IMR-90 (cell line): ENCODE results near the gene PARP11. TPM values are rescaled to one million over a fixed set of nuclear protein-coding genes. Genes with fewer than 3 reads are reported as not detected.

Experiments used
- ATAC-seq: fragments of 200-7000 bp; cut with Tn5 transposase; 2 replicates; pipeline ENCODE4 v1.9.1; 2020; ENCODE audit warnings: low read depth, mild to moderate bottlenecking, moderate library complexity
- BruUV-seq: library from RNA; stranded (reverse); fragments of 400-500 nt; replicated peaks from 2 replicates; lab custom pipeline; 2021; lab: Mats Ljungman, UMichigan
- CTCF ChIA-PET: fragments of 300-600 bp; formaldehyde crosslinking; extraction: SDS; loops from one replicate; lab custom pipeline; 2021; ENCODE audit warnings: antibody characterized with exemption; lab: Yijun Ruan, JAX
- POLR2A ChIA-PET: fragments of 300-600 bp; sonication (Branson Sonifier 250); formaldehyde crosslinking; loops from one replicate; lab custom pipeline; 2022; ENCODE audit warnings: antibody characterized with exemption; ENCODE audit not compliant: unreplicated experiment; lab: Charles Lee
- DNase-seq: peaks from one replicate; pipeline ENCODE4 v3.0.0; 2013
- H2AFZ ChIP-seq: replicated peaks from 2 replicates; pipeline ENCODE3; 2013; ENCODE audit warnings: low read length, mild to moderate bottlenecking; ENCODE audit not compliant: poor library complexity
- H2AK5ac ChIP-seq: 2 replicates; pipeline ENCODE4 v1.6.1; 2013; ENCODE audit warnings: low read depth, low read length, inconsistent platforms
- H2AK9ac ChIP-seq: replicated peaks from 2 replicates; pipeline ENCODE3; 2013; ENCODE audit warnings: mild to moderate bottlenecking, low read depth, low read length, moderate library complexity; ENCODE audit not compliant: poor library complexity
- H2BK120ac ChIP-seq: 2 replicates; pipeline ENCODE4 v1.6.1; 2013; ENCODE audit warnings: low read depth, low read length, inconsistent platforms
- H2BK15ac ChIP-seq: 3 replicates; pipeline ENCODE4 v1.6.1; 2013; ENCODE audit warnings: low read depth, low read length, inconsistent platforms
- H2BK20ac ChIP-seq: 2 replicates; pipeline ENCODE4 v1.6.1; 2013; ENCODE audit warnings: low read depth, mild to moderate bottlenecking, inconsistent platforms, low read length, moderate library complexity
- H2BK5ac ChIP-seq: 2 replicates; pipeline ENCODE4 v1.6.1; 2013; ENCODE audit warnings: mild to moderate bottlenecking, low read depth, low read length, inconsistent platforms; ENCODE audit not compliant: poor library complexity, severe bottlenecking
- H3K14ac ChIP-seq: replicated peaks from 2 replicates; pipeline ENCODE4 v1.6.1; 2013; ENCODE audit warnings: low read depth, low read length, inconsistent platforms
- H3K18ac ChIP-seq: 2 replicates; pipeline ENCODE4 v1.6.1; 2013; ENCODE audit warnings: low read depth, low read length, control low read depth
- H3K23ac ChIP-seq: 2 replicates; pipeline ENCODE4 v1.6.1; 2013; ENCODE audit warnings: low read depth, low read length, inconsistent platforms
- H3K27ac ChIP-seq: 2 replicates; pipeline ENCODE4 v1.5.1; 2013; ENCODE audit warnings: mild to moderate bottlenecking, control low read depth, low read length; ENCODE audit not compliant: insufficient read depth
- H3K27me3 ChIP-seq: 2 replicates; pipeline ENCODE4 v1.6.1; 2013; ENCODE audit warnings: low read length; ENCODE audit not compliant: control insufficient read depth, insufficient read depth
- H3K36me3 ChIP-seq: 2 replicates; pipeline ENCODE4 v1.6.1; 2013; ENCODE audit warnings: low read length, mixed read lengths; ENCODE audit not compliant: control insufficient read depth, insufficient read depth
- H3K4ac ChIP-seq: 2 replicates; pipeline ENCODE4 v1.6.1; 2013; ENCODE audit warnings: low read depth, low read length, inconsistent platforms
- H3K4me1 ChIP-seq: 2 replicates; pipeline ENCODE4 v1.6.1; 2013; ENCODE audit warnings: low read length, mixed read lengths; ENCODE audit not compliant: control insufficient read depth, insufficient read depth
- H3K4me2 ChIP-seq: 2 replicates; pipeline ENCODE4 v1.6.1; 2013; ENCODE audit warnings: low read depth, mild to moderate bottlenecking, control low read depth, low read length, moderate library complexity
- H3K4me3 ChIP-seq: 2 replicates; pipeline ENCODE4 v1.5.1; 2013; ENCODE audit warnings: low read depth, mild to moderate bottlenecking, control low read depth, low read length, moderate library complexity; ENCODE audit not compliant: insufficient read depth
- H3K56ac ChIP-seq: 2 replicates; pipeline ENCODE4 v1.6.1; 2013; ENCODE audit warnings: low read length, inconsistent platforms; ENCODE audit not compliant: insufficient read depth; ENCODE audit errors: extremely low read depth
- H3K79me1 ChIP-seq, 2 experiments: 2 replicates each; pipeline ENCODE4 v1.6.1; 2013; ENCODE audit warnings: low read length in 2 of 2, inconsistent platforms in 1 of 2, low read depth in 1 of 2
- H3K9ac ChIP-seq: 2 replicates; pipeline ENCODE4 v1.6.1; 2013; ENCODE audit warnings: low read depth, low read length, control low read depth
- H3K9me1 ChIP-seq: 2 replicates; pipeline ENCODE4 v1.6.1; 2013; ENCODE audit warnings: low read length, inconsistent platforms; ENCODE audit not compliant: insufficient read depth
- H3K9me3 ChIP-seq: 2 replicates; pipeline ENCODE4 v1.6.1; 2013; ENCODE audit warnings: low read length; ENCODE audit not compliant: control insufficient read depth, insufficient read depth
- H4K20me1 ChIP-seq: 2 replicates; pipeline ENCODE4 v1.6.1; 2013; ENCODE audit warnings: low read length, inconsistent platforms; ENCODE audit not compliant: insufficient read depth
- H4K5ac ChIP-seq: 2 replicates; pipeline ENCODE4 v1.6.1; 2013; ENCODE audit warnings: mild to moderate bottlenecking, low read depth, low read length, control low read depth
- H4K8ac ChIP-seq, 2 experiments: 2 replicates each; pipeline ENCODE4 v1.6.1; 2013; ENCODE audit warnings: low read depth in 2 of 2, low read length in 2 of 2, control low read depth in 1 of 2, inconsistent platforms in 1 of 2
- H4K91ac ChIP-seq: 2 replicates; pipeline ENCODE4 v1.6.1; 2013; ENCODE audit warnings: low read depth, low read length, inconsistent platforms; ENCODE audit not compliant: insufficient read depth
- CHD1 ChIP-seq: IDR thresholded peaks from 2 replicates; pipeline ENCODE4 v1.6.1; 2012; ENCODE audit warnings: low read depth, low read length, improper control_type of control experiment
- CTCF ChIP-seq: conservative IDR thresholded peaks from 2 replicates; pipeline ENCODE4 v1.5.1; 2012; ENCODE audit warnings: mild to moderate bottlenecking, low read depth, low read length, improper control_type of control experiment
- FOS ChIP-seq: fragments of 150-350 bp; IDR thresholded peaks from 2 replicates; pipeline ENCODE4 v1.6.1; 2016; ENCODE audit warnings: low read depth, low read length
- MAFK ChIP-seq: IDR thresholded peaks from 2 replicates; pipeline ENCODE4 v1.6.1; 2012; ENCODE audit warnings: low read depth, low read length, improper control_type of control experiment
- MAZ ChIP-seq: IDR thresholded peaks from 2 replicates; pipeline ENCODE4 v1.6.1; 2012; ENCODE audit warnings: low read depth, mild to moderate bottlenecking, low read length, improper control_type of control experiment, moderate library complexity, borderline replicate concordance
- MXI1 ChIP-seq: IDR thresholded peaks from 2 replicates; pipeline ENCODE4 v1.6.1; 2012; ENCODE audit warnings: low read depth, mild to moderate bottlenecking, low read length, moderate library complexity, borderline replicate concordance
- NFE2L2 ChIP-seq: fragments of 150-350 bp; IDR thresholded peaks from 2 replicates; pipeline ENCODE4 v1.6.1; 2016; ENCODE audit warnings: low read depth, mild to moderate bottlenecking, low read length
- POLR2A ChIP-seq: IDR thresholded peaks from 2 replicates; pipeline ENCODE4 v1.6.1; 2012; ENCODE audit warnings: mild to moderate bottlenecking, low read depth, low read length
- RAD21 ChIP-seq: IDR thresholded peaks from 2 replicates; pipeline ENCODE4 v1.6.1; 2012; ENCODE audit warnings: low read length, improper control_type of control experiment
- RCOR1 ChIP-seq: IDR thresholded peaks from 2 replicates; pipeline ENCODE4 v1.6.1; 2012; ENCODE audit warnings: mild to moderate bottlenecking, low read length, improper control_type of control experiment; ENCODE audit not compliant: insufficient replicate concordance
- SMC3 ChIP-seq: fragments of 150-350 bp; IDR thresholded peaks from 2 replicates; pipeline ENCODE4 v1.6.1; 2016; ENCODE audit warnings: low read depth, mild to moderate bottlenecking, antibody characterized with exemption, low read length, moderate library complexity
- WGBS, 2 experiments: methylation state at CpG; one replicate each; pipeline versions ENCODE4 v1.1.5 to v1.1.7; 2013; ENCODE audit warnings: missing lambda C conversion rate in 2 of 2; ENCODE audit not compliant: insufficient read length in 1 of 2; ENCODE audit errors: extremely low coverage in 2 of 2; 5-methylcytosine and 5-hydroxymethylcytosine counted together
- dilution Hi-C: fragments of 300-500 bp; cut with HindIII; formaldehyde crosslinking; loops from one replicate; pipeline ENCODE4 v1.14.3; 2018; ENCODE audit warnings: low sequenced_read_pairs; ENCODE audit not compliant: unreplicated experiment
- in situ Hi-C: fragments of 300-500 bp; cut with MboI; formaldehyde crosslinking; loops from 3 replicates; pipeline ENCODE4 v1.14.3; 2019; ENCODE audit warnings: low sequenced_read_pairs, inconsistent platforms, mixed read lengths
- intact Hi-C: fragments of 100-400 bp; cut with micrococcal nuclease; formaldehyde crosslinking; loops from 2 replicates; pipeline ENCODE4 v1.10.0; 2022
- polyA plus RNA-seq, 3 experiments: library from polyadenylated mRNA; depleted of rRNA; stranded (reverse); fragments of >200 nt; gene quantifications; 2 replicates each; pipeline ENCODE4 v1.2.3, GENCODE V29; 2012; ENCODE audit warnings: low replicate concordance in 1 of 3
- total RNA-seq: library from RNA; depleted of rRNA; stranded (reverse); fragments of >200 nt; gene quantifications from 2 replicates; pipeline ENCODE4 v1.2.3, GENCODE V29; 2012

The PARP11 gene
- total and polyA plus RNA-seq, 2 of the 4 experiments (the other 2 are of a cell fraction): 1.8 to 3.0 TPM

GRCh38 chr12:3791256-3791874 is 81.8 kb downstream of the PARP11 start:
- dilution Hi-C loops (no loop called here), in situ Hi-C loops (loop anchor here (10.0 kb wide), 1 partner anchor 477 kb away; no protein-coding TSS in a partner anchor), intact Hi-C loops (no loop called here)
- H3K9me3 ChIP-seq: no peaks in the 10 kb centered on the region
- H2BK5ac ChIP-seq: no peak overlapping the region
- H4K20me1 ChIP-seq: no peaks in the 10 kb centered on the region
- H2BK120ac ChIP-seq: no peak overlapping the region
- TF ChIP-seq CHD1: no peak
- no peak for TF ChIP-seq RAD21
- no peak for TF ChIP-seq MXI1
- no peak for TF ChIP-seq MAZ
- no peak for TF ChIP-seq NFE2L2
- TF ChIP-seq SMC3: no peak
- no peak for TF ChIP-seq POLR2A
- TF ChIP-seq CTCF: no peak
- TF ChIP-seq RCOR1: no peak
- no peak for TF ChIP-seq FOS
- TF ChIP-seq MAFK: no peak
- H3K23ac ChIP-seq: no peak overlapping the region
- no peak overlapping the region for H3K4me2 ChIP-seq
- POLR2A ChIA-PET: interaction anchor here (0.6 kb wide), 1 partner anchor 492 kb away, joined by 9 read pairs; no protein-coding TSS in a partner anchor
- H3K4me1 ChIP-seq: no peaks in the 10 kb centered on the region
- no CpG with 5 or more reads among the region's 5 CpGs for WGBS, 2 experiments
- no peak overlapping the region for H4K8ac ChIP-seq
- DNase-seq: no peak
- no peak overlapping the region for H4K5ac ChIP-seq
- BruUV-seq: no TSS peak
- H2BK20ac ChIP-seq: no peak overlapping the region
- no peak overlapping the region for H3K14ac ChIP-seq
- H2BK15ac ChIP-seq: no peak overlapping the region
- no peak overlapping the region for H4K91ac ChIP-seq
- no peak overlapping the region for H3K56ac ChIP-seq
- H2AK5ac ChIP-seq: no peak overlapping the region
- H3K27me3 ChIP-seq: peaks cover 5% of the 10 kb centered on the region; the same call in 1 of the 2 replicates
- ATAC-seq: no peak
- no peaks in the 10 kb centered on the region for H3K79me1 ChIP-seq
- H3K9me1 ChIP-seq: no peaks in the 10 kb centered on the region
- H3K36me3 ChIP-seq: no peaks in the 10 kb centered on the region
- no peak overlapping the region for H2AK9ac ChIP-seq
- no peak overlapping the region for H3K9ac ChIP-seq
- CTCF ChIA-PET: no interaction called here
- no peak overlapping the region for H3K27ac ChIP-seq
- H3K4ac ChIP-seq: no peak overlapping the region
- H2AFZ ChIP-seq: no peak overlapping the region
- no peak overlapping the region for H3K18ac ChIP-seq
- H3K4me3 ChIP-seq: no peak overlapping the region
